DMS114 treated with DMSO at 0.1 percent for 48 hours (cell line): ENCODE results near the gene SLC26A4.
"Not testable (repeated sequence)": the region's sequence is repeated elsewhere in the genome, so short reads cannot be mapped to it uniquely, and the experiment has no call there.

Experiments used
- DNase-seq: peaks from one replicate; lab custom pipeline; 2025; ENCODE audit not compliant: unreplicated experiment; lab: John Stamatoyannopoulos, UW

Gene SLC26A4

DNA sequence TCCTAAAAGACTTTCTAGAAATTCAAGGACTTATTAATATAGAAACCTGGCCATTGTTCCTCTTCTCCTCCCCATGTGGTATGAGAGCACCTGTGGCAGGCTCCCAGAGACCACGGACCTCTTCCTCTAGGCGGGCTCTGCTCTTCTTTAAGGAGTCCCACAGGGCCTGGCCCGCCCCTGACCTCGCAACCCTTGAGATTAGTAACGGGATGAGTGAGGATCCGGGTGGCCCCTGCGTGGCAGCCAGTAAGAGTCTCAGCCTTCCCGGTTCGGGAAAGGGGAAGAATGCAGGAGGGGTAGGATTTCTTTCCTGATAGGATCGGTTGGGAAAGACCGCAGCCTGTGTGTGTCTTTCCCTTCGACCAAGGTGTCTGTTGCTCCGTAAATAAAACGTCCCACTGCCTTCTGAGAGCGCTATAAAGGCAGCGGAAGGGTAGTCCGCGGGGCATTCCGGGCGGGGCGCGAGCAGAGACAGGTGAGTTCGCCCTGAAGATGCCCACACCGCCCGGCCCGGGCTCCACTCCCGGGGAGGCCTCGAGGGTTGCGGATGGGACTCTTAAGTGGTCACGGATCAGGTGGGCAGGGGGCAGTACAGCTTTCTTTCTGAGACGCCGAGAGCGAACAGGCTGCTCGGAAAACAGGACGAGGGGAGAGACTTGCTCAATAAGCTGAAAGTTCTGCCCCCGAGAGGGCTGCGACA is at the start of gene SLC26A4:
TSS of gene SLC26A4 (plus strand) at position 448 of the 700 bp plus-strand sequence. CDS start 814 bp downstream, outside the sequence.
- no peak for DNase-seq

DNA sequence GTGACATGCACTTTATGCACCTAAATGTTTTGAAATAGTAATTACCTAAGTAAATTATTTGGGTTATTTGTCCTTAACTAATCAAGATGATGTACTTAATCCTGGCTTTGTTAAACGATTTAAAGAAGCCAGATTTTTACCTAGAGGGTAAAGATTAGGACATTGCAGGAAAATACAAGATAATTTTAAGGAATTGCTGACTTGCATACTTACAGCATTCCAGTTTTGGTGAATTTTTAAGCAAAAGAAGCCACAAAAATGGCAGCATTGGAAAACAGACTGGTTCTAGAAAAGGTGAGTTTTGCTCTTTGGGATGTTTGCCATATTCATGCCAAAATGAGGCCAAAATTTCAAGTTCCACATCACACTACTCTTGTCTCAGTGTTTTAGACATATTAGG is 47.2 kb upstream of the SLC26A4 start:
- DNase-seq = no peak

- no peak for DNase-seq
Observed at GRCh38 chr7:107613948-107614347, 46.7 kb upstream of the SLC26A4 start.

DNA sequence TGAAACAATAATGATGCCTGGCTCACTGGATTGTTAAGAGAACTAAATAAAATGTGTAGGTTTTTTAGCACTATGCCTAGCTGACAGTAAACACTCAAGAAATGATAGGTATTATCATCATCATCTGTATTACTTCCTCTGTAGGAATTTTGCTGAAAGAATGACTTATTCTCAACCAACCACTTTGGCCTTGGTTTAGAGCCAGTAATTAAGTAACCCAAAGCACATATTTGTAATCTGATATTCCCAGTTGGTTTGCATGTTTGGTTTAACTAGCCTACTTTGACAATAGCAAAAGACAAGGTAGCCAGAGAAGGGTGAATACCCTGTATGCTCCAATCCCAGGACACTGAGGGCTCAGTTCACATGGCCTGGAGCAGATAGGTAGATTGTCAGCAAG is 46.2 kb upstream of the SLC26A4 start:
- no peak for DNase-seq

DNA sequence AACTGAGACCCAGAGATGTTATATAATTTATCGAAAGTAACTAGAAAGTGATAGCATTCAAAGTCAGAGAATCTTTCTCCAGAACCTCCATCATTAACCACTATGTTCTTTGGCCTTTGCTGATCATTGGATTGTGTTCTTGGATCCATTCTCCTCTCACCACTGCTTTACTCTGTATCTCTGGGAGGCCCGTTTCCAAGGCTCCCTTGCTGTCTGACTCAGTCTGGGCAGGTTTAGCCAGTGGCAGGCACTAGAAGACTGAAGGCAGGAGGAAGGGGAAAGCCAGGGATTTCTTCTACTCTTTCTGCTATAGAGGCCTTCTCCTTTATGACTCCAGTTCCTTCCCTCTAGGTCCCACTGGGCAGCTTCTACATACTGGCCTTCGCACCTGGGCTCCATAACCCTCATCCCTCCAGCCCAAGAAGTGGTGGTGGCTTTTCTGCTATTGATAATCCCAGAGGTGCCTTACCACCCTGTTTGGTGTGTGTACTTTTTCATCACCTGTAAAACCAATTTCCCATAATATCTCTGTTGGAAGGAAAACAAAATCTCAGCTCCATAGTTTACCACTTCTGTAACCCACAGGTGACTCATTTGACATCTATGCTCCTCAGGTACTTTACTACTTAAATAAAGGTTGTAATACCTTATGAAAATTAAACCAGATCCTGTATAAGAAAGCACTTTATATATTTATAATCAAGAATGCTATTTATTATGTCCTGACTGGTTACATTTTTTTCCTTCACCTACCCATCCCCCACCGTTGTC is 44.5 kb upstream of the SLC26A4 start:
- DNase-seq = no peak

DNA sequence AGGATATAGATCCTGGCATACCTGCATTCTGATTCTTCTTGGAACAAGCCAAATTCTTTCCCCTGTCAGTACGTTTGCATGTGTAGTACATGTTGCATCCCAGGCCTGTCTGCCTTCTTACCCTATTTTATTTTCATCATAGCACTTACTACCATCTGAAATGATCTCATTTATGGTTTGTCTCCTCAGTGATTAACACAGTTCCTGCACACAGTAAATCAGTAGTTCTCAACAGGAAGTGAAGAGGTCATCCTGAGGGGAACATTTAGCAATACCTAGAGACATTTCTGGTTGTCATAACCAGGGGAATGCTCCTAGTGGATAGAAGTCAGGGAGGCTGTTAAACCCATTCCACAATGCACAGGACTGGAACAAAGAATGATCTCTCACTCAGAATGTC is 38.2 kb upstream of the SLC26A4 start:
- DNase-seq = no peak

- no peak for DNase-seq
Observed at GRCh38 chr7:107622894-107623293, 37.7 kb upstream of the SLC26A4 start.

DNA sequence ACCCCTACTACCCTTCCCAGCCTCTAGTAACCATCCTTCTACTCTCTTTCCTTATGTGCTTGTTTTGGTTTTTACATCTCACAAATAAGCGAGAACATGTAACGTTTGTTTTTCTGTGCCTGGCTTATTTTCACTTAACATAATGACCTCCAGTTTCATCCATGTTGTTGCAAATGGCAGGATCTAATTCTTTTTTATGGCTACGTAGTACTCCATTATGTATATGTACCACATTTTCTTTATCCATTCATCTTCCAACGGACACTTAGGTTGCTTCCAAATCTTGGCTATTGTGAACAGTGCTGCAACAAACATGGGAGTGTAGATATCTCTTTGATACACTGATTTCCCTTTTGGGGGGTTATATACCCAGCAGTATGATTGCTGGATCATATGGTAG is 33.6 kb upstream of the SLC26A4 start:
- no peak for DNase-seq

GRCh38 chr7:107628461-107629064 is 32.1 kb upstream of the SLC26A4 start:
- no peak for DNase-seq

GRCh38 chr7:107630342-107630741 is 30.3 kb upstream of the SLC26A4 start:
- DNase-seq = no peak

- DNase-seq = no peak
Observed at GRCh38 chr7:107631588-107632491, 28.8 kb upstream of the SLC26A4 start.

DNA sequence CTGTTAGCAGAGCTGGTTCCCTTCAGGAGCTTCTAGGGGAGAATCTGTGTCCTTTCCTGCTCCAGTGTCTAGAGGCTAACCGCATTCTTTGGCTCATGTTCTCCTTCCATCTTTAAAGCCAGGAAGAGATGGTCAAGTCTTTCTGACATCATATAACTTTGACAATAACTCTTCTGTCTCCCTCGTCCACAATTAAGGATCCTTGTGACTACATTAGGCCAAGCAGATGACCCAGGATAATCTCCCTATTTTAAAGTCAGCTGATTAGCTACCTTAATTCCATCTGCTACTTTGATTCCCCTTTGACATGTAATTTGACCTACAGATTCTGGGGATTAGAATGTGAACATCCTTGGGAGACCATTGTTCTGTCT is 28.1 kb upstream of the SLC26A4 start:
- DNase-seq = no peak

DNA sequence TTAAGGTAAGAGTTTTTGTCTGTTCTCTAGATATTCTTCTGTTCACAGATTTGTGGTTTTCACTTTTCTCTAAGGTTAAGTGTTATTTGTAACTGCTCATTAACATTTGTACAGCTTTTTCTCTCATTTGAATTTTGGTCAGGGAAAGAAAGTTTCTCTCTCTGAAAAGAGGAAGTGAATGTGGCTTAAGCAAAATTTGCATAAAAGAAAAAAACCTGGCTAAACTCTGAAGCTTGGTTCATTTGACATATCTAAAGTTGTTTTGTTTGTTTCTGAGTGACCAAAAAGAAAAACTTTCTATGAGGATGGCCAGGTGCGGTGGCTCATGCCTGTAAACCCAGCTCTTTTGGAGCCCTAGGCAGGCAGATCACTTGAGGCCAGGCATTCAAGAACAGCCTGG is 22.0 kb upstream of the SLC26A4 start:
- no peak for DNase-seq

GRCh38 chr7:107639070-107639469 is 21.6 kb upstream of the SLC26A4 start:
- DNase-seq = not testable (repeated sequence)

- no peak for DNase-seq
Observed at GRCh38 chr7:107641676-107642075, 19.0 kb upstream of the SLC26A4 start.

GRCh38 chr7:107642501-107642900 is 18.1 kb upstream of the SLC26A4 start:
- no peak for DNase-seq

DNA sequence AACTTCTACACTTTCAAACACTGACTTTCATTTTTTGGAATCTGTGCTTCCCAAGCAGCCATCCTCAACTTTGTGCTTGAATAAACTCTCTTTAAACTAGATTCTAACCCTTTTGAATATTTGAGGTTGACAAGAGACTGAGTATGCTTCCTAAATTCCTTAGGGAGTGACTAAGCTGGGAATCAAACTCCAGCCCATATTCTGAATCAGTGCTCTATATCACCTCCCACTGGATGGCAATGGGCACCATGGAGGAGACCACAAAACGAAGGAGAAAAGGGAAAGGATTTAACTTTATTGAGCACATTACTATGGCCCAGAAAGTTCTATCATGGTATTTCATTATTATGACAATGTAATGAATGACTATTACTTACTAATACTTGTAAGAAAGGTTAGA is 17.2 kb upstream of the SLC26A4 start:
- no peak for DNase-seq

GRCh38 chr7:107643938-107644308 is 16.7 kb upstream of the SLC26A4 start:
- DNase-seq = no peak

- DNase-seq = no peak
Observed at GRCh38 chr7:107644309-107644974, 16.2 kb upstream of the SLC26A4 start.

DNA sequence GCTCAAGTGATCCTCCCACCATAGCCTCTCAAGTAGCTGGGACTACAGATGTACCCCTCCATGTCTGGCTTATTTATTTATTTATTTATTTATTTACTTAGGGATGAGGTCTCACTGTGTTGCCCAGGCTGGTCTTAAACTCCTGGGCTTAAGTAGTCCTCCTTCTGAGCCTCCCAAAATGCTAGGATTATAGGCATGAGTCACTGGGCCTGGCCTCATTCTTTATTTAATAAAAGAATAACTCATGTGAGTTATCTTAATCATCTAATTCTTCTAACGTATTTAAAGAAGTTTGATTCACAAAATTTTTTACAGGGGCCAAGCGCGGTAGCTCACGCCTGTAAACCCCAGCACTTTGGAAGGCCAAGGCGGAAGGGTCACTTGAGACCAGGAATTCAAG is 8.0 kb upstream of the SLC26A4 start:
- DNase-seq = no peak

- DNase-seq = no peak
Observed at GRCh38 chr7:107658467-107658866, 2.2 kb upstream of the SLC26A4 start.
